HCT116 (cell line): ENCODE measurements around the gene LRAT. TPM values are rescaled to one million over a fixed set of nuclear protein-coding genes. Genes with fewer than 3 reads are reported as not detected.

Source experiments
- total RNA-seq: library from RNA; stranded (reverse); gene quantifications from one replicate; pipeline ENCODE4 v1.2.1, GENCODE V29; 2021; ENCODE audit not compliant: unreplicated experiment

Gene LRAT
- total RNA-seq, 1 experiment from 2014 or later, result 3.8 TPM

Other genes starting within 250 kb of the LRAT start
- gene PLRG1, start 193.6 kb upstream of the LRAT start, total RNA-seq, result 141 TPM
- 2.0 TPM for gene FGB, start 181.0 kb upstream of the LRAT start, total RNA-seq
- 3.9 TPM for gene FGA, start 153.3 kb upstream of the LRAT start, total RNA-seq
- gene FGG, start 131.3 kb upstream of the LRAT start, total RNA-seq, result 2.7 TPM
- 0.39 TPM for gene RBM46, start 37.3 kb downstream of the LRAT start, total RNA-seq